ENCODE measurements around the gene CFAP52.

GRCh38 chr17:9541718-9542117, 34.7 kb upstream of the CFAP52 start:
- TF ChIP-seq CTCF (IDR thresholded peaks at IDR 0.05; ENCODE audit: insufficient read depth, low read length, poor library complexity, severe bottlenecking) (no peak), EZH2phosphoT487 (conservative IDR thresholded peaks at IDR 0.05; ENCODE audit: low read length) (no peak)
